Stimulated activated CD8-positive, alpha-beta memory T cell treated with anti-CD3 and anti-CD28 coated beads, Interleukin-4, amount 100 ng/mL, for 24 hours (primary cell): ENCODE data around the gene DYNC1LI2.
"Not testable (repeated sequence)": the region's sequence is repeated elsewhere in the genome, so short reads cannot be mapped to it uniquely, and the experiment has no call there.

ENCODE experiments used
- DNase-seq: peaks from one replicate; pipeline ENCODE4 v3.0.0-alpha.2; 2020; ENCODE audit warnings: low read depth

DYNC1LI2 gene

GRCh38 chr16:66751303-66751991 is at the start of gene DYNC1LI2:
Gene DYNC1LI2, minus strand, starts transcription at chr16:66751609. Its CDS starts 18 bp downstream, at chr16:66751591.
- DNase-seq: peak; percentile 65

DNA sequence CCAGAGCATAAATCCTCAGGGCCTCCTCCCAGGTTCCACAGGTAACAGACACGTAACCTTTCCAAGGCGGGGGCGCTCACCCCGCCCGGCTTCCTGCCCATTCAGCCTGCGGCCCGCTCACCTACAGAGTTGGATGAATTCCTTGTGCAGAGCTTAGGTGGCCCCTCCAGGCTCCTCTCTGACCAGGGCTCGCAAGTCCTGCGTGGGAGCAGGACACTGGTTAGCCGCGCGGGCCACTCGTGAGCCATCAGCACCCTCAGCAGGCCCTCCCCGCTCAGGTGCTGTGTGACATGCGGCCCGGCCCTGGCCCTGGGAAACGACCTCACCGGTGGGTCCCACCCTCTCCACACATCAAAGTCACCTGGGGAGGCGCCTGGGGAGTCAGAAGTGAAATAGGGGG is 49.4 kb upstream of the DYNC1LI2 start:
- DNase-seq: no peak

- no peak for DNase-seq
Measured at GRCh38 chr16:66798161-66798560, 46.8 kb upstream of the DYNC1LI2 start.

DNA sequence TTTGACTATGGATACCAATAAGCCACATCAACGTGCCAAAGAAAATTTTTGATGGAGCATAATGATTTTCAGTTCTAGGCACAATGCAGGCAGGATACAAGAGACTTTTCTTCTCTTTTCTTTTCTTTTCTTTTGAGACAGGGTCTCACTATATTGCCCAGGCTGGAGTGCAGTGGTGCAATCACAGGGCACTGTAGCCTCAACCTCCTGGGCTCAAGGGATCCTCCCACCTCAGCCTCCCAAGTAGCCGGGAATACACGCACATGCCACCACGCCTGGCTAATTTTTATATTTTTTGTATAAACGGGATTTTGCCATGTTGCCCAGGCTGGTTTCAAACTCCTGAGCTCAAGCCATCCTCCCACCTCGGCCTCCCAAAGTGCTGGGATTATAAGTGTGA is 42.6 kb upstream of the DYNC1LI2 start:
- not testable (repeated sequence) for DNase-seq

DNA sequence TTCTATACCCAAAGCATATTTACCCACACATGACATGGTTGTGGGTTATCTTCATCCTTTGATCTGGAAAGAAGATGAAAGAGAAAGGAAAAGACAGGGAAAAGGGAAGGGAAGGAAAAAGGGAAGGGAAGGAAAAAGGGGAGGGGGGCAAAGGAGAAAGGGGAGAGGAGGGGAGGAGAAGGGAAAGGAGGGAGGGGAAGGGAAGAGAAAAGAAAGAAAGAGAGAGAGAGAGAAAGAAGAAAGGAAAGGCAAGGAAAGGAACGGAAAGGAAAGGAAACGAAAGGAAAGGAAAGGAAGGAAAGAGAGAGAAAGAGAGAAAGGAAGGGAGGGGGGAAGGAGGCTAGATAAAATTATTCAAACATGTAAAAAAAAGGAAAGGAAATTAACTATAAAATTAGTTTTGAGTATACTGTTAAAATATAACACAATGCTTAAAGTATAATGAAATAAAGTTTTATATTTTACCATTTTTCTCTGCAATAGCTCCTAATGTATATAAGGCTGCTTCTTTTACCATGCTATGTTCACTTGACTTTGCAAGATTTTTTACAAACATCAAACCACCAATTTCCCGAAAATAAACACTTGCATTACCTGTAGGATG is 38.8 kb upstream of the DYNC1LI2 start:
- no peak for DNase-seq

DNA sequence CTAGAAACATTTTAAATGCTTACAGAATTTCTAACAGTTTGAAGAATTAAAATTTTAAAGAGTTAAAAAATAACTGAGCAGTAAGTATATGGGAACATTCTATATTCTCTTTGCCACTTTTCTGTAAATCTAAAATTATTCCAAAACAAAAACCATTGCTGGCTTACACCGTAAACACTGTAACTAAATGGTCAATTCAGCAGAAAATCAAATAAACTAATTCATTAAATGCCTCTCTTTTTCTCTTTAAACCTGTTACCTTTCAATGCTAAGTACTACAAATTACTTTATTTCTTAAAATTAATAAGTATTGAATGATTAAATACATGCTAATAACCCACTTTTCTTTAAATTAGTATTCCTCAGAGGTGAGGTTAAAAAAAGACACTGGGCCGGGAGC is 36.0 kb upstream of the DYNC1LI2 start:
- DNase-seq: no peak

- DNase-seq: no peak
Measured at GRCh38 chr16:66786551-66786950, 35.1 kb upstream of the DYNC1LI2 start.

GRCh38 chr16:66776457-66776856 is 25.0 kb upstream of the DYNC1LI2 start:
- no peak for DNase-seq

DNA sequence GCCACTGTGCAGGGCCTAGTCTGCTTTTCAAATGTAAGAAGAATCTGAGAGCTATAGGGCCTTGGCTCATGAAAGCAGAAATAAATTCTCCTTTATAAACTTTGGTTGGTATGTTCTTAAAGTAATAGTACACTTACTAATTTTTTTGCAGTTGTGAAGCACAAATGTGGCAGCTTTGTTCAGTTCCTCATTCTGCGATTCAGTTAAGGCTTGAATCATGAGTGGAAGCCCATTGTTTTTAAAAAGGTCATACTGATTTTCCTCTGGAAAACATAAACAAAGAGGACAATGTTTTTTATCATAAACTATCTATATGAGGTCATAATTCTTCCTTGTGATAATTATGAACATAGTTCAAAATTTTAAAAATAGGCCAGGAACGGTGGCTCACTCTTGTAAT is 23.6 kb upstream of the DYNC1LI2 start:
- no peak for DNase-seq

- DNase-seq: no peak
Measured at GRCh38 chr16:66758086-66758485, 6.7 kb upstream of the DYNC1LI2 start.

DNA sequence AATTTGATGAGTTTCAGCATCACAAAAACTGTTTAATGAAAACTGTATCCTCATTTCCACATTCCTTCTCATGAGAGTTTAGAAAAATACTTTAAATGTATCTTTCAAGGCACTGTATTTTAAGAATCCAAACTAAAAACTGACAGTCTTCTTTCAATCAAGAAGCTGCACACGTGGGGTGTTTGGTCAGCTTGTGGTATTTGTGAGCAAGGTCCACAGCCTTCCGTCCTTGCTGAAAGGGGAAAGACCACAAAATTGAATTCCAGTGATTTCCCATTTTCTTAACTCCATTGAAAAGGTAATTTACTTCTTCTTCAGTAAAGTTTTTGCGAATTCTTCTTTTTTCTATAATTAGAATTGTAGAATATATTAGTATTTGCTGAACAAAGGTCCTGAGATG is 3.4 kb upstream of the DYNC1LI2 start:
- no peak for DNase-seq

DNA sequence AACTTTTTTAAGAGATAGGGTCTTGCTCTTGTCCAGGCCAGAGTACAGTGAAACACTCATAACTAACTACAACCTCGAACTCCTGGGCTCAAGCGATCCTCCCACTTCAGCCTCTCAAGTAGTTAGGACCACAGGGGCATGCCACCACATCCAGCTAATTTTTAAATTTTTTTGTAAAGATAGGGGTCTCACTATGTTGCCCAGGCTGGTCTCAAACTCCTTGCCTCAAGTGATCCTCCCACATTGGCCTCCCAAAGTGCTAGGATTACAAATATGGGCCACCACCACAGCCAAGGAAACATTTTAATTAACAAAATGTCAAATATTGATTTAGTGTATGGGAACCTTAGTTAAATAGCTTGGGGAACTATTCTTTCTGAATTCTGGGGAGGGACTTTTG is 2.8 kb upstream of the DYNC1LI2 start:
- no peak for DNase-seq

DNA sequence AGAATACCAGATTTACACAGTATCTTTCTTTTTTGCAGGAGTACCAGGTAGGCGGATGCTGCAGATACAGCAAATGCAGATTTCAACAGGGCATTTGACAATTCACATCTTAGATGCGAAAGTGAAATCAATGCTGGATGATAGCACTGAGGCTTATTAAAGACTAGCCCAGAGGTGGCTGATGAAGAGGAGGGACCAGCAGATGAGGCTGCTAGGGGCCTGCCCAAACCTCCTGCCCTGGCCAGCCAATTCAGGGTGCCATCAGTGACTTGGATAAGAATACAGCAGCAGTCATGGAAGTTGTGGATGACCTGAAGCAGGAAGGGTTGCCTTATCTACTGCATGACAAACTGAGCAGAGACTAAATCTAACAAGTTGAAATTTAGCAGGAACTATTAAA is 1.5 kb upstream of the DYNC1LI2 start:
- no peak for DNase-seq

- DNase-seq: no peak
Measured at GRCh38 chr16:66752379-66752778, 970 bp upstream of the DYNC1LI2 start.

DNA sequence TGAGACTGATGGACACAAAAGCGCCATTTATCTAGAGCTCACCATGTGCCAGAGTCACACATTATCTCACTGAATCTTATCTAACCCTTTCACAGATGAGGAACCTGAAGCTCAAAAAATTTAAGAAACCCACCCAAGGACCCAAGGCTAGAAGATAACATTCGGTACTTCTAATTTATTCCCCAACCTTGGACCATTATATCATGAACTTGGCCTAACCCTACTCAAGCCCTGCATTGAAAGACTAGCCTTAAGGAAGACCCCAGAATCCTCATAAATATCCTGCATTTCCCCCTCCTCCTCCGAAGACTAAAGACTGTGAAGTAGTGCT is 548 bp upstream of the DYNC1LI2 start:
- DNase-seq: no peak

DNA sequence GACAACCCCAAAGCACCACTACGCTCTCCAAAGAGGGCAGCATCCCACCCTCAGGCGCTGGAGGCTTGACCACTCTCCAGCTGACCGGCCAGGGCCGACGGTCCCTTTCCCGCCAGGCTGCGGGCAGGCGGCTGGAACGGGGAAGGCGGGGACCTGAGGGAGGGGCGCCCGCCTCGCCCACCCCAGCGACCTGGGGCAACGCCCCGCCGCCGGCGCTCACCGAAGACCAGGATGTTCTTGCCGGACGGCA is 431 bp downstream of the DYNC1LI2 start:
- no peak for DNase-seq

GRCh38 chr16:66750279-66751052 is 943 bp downstream of the DYNC1LI2 start:
- DNase-seq: no peak

DNA sequence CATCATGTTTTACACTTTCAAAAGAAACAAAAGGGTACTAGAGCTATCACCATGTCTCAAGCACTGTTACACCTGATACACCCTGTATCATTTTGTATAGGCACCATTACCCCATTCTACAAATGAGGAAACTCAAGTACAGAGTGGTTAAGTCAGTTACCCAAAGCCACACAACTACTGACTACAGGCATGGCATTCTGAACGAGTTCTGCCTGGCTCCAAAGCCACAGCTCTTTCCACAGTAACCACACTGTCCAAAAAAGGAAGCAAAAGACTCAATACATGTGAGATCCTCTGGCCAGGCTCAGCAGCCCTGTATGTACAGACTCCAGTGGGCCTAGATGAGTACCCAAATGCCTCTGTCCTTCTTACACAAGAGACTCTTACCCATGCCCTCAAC is 4.7 kb downstream of the DYNC1LI2 start:
- DNase-seq: no peak

GRCh38 chr16:66746048-66746447 is 5.4 kb downstream of the DYNC1LI2 start:
- no peak for DNase-seq

DNA sequence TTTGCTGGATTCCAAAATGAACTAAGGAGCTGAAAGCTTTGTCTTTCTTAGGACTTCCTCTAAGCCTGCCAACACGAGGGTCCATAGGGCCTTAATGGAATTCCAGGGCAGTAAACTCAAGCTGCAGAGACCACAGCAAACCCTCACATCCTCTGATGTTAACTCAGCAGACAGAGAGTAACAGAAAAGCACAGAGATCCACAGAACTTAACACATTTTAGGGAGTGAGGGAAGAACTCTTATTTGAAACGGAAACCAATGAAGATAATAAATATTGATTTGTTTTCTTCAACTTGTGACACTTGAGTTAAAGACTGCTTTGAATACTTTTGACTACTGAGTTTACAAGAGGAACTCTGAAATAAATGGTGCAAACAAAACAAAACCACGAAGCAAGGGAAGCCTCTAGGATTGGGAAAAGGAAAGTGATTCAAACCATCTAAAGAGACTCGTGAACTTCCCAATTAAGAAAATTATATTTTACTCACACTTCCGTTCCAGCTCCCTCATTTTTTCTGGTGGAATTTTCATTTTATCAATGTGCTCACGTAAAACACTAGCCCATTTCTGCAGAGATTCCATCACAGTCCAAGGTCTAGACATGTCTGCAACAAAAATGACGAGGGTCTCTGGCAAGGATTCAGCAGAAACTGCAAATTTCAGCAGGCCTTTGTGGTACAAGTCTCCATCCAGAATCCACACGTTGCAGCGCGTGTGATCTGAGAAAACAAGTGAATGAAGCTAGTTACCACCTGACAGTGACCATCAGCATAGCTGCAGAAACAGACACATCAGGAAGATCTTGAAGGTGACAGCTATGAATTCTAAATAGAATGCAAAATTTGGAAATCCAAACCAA is 9.2 kb downstream of the DYNC1LI2 start:
- no peak for DNase-seq

GRCh38 chr16:66741169-66741900 is 10.1 kb downstream of the DYNC1LI2 start:
- no peak for DNase-seq

GRCh38 chr16:66740533-66740932 is 10.9 kb downstream of the DYNC1LI2 start:
- no peak for DNase-seq
